AG09309 (cell line): ENCODE data around the gene HAGHL.

Source experiments
- DNase-seq: peaks from one replicate; pipeline ENCODE4 v3.0.0-alpha.2; 2010; ENCODE audit warnings: low read depth
- H3K4me3 ChIP-seq: 2 replicates; pipeline ENCODE4 v1.5.1; 2011; ENCODE audit warnings: mild to moderate bottlenecking, low read depth, low read length, moderate library complexity; ENCODE audit not compliant: control insufficient read depth
- CTCF ChIP-seq: IDR thresholded peaks from 2 replicates; pipeline ENCODE4 v1.5.1; 2011; ENCODE audit warnings: mild to moderate bottlenecking, low read depth, low read length, inconsistent platforms; ENCODE audit not compliant: insufficient read depth, control insufficient read depth; ENCODE audit errors: missing control alignments

The HAGHL gene

GRCh38 chr16:692356-693108, 34.4 kb upstream of the HAGHL start:
- no peak overlapping the region for H3K4me3 ChIP-seq
- DNase-seq, result no peak
- TF ChIP-seq CTCF, result no peak

GRCh38 chr16:693364-693763, 33.5 kb upstream of the HAGHL start:
- no peak for TF ChIP-seq CTCF
- H3K4me3 ChIP-seq, result no peak overlapping the region
- no peak for DNase-seq

- no peak for DNase-seq
- TF ChIP-seq CTCF, result no peak
- H3K4me3 ChIP-seq, result no peak overlapping the region
These were observed 33.1 kb upstream of the HAGHL start for GRCh38 chr16:693766-694165.

GRCh38 chr16:694187-694862, 32.6 kb upstream of the HAGHL start:
- DNase-seq, result no peak

GRCh38 chr16:694863-695354, 32.0 kb upstream of the HAGHL start:
- no peak overlapping the region for H3K4me3 ChIP-seq
- no peak for TF ChIP-seq CTCF
- no peak for DNase-seq

More at GRCh38 chr16:694187-694862, 32.6 kb upstream of the HAGHL start:
- H3K4me3 ChIP-seq, result no peak overlapping the region
- TF ChIP-seq CTCF, result no peak

GRCh38 chr16:695355-696089, 31.4 kb upstream of the HAGHL start:
- no peak for DNase-seq
- TF ChIP-seq CTCF, result no peak
- no peak overlapping the region for H3K4me3 ChIP-seq
